PC-9 (cell line): Measurements from ENCODE around the gene TMEM9. TPM values are rescaled to one million over a fixed set of nuclear protein-coding genes. Genes with fewer than 3 reads are reported as not detected.

Experiments
- BruUV-seq: library from RNA; stranded (reverse); fragments of 400-500 nt; replicated peaks from 2 replicates; lab custom pipeline; 2021; lab: Mats Ljungman, UMichigan
- CTCF ChIA-PET: fragments of 300-600 bp; sonication (Branson Sonifier 250); formaldehyde crosslinking; loops from one replicate; lab custom pipeline; 2022; ENCODE audit warnings: antibody characterized with exemption; lab: Charles Lee
- POLR2A ChIA-PET: fragments of 300-600 bp; sonication (Branson Sonifier 250); formaldehyde crosslinking; loops from one replicate; lab custom pipeline; 2022; ENCODE audit warnings: antibody characterized with exemption; ENCODE audit not compliant: unreplicated experiment; lab: Charles Lee
- DNase-seq, 2 experiments: peaks; one replicate each; pipeline versions ENCODE4 v3.0.0 to v3.0.0-alpha.2; 2015 to 2022; ENCODE audit warnings: mixed read lengths in 1 of 2
- H2AFZ ChIP-seq: fragments of 200-600 bp; sonication (generic); 2 replicates; pipeline ENCODE4 v1.8.1; 2017; ENCODE audit warnings: antibody characterized with exemption
- H3F3A ChIP-seq: fragments of 200-600 bp; sonication (generic); 2 replicates; pipeline ENCODE4 v1.8.1; 2017; ENCODE audit warnings: antibody characterized with exemption, mild to moderate bottlenecking, low read depth; ENCODE audit not compliant: insufficient read depth
- H3K27ac ChIP-seq: fragments of 200-600 bp; sonication (generic); 2 replicates; pipeline ENCODE4 v1.6.1; 2016; ENCODE audit warnings: mixed run types
- H3K27me3 ChIP-seq: fragments of 200-600 bp; sonication (generic); 2 replicates; pipeline ENCODE4 v1.6.1; 2016; ENCODE audit warnings: low read depth, mixed run types; ENCODE audit not compliant: insufficient read depth
- H3K36me3 ChIP-seq: fragments of 200-600 bp; sonication (generic); 2 replicates; pipeline ENCODE4 v1.6.1; 2016; ENCODE audit warnings: low read depth, mixed run types
- H3K4me1 ChIP-seq: fragments of 200-600 bp; sonication (generic); replicated peaks from 2 replicates; pipeline ENCODE4 v1.6.1; 2016; ENCODE audit warnings: mixed run types; ENCODE audit not compliant: insufficient read depth
- H3K4me2 ChIP-seq: fragments of 200-600 bp; sonication (generic); 2 replicates; pipeline ENCODE4 v1.6.1; 2017; ENCODE audit warnings: mixed run types
- H3K4me3 ChIP-seq: fragments of 200-600 bp; sonication (generic); 2 replicates; pipeline ENCODE4 v1.6.1; 2016; ENCODE audit warnings: mixed run types
- H3K79me2 ChIP-seq: fragments of 200-600 bp; sonication (generic); 2 replicates; pipeline ENCODE4 v1.6.1; 2017; ENCODE audit warnings: low read depth, mixed run types
- H3K9me2 ChIP-seq: fragments of 200-600 bp; sonication (generic); 2 replicates; pipeline ENCODE4 v1.8.1; 2017; ENCODE audit warnings: mild to moderate bottlenecking; ENCODE audit not compliant: insufficient read depth
- H3K9me3 ChIP-seq: fragments of 200-600 bp; sonication (generic); 2 replicates; pipeline ENCODE4 v1.8.1; 2016; ENCODE audit warnings: low read depth; ENCODE audit not compliant: insufficient read depth
- H4K20me1 ChIP-seq: fragments of 200-600 bp; sonication (generic); 2 replicates; pipeline ENCODE4 v1.8.1; 2017; ENCODE audit not compliant: insufficient read depth
- CTCF ChIP-seq: fragments of 200-600 bp; sonication (generic); conservative IDR thresholded peaks from 2 replicates; pipeline ENCODE4 v1.6.1; 2017; ENCODE audit warnings: mixed run types, antibody characterized with exemption, mild to moderate bottlenecking, moderate library complexity
- EZH2 ChIP-seq: fragments of 200-600 bp; sonication (generic); IDR thresholded peaks from 2 replicates; pipeline ENCODE4 v1.8.0; 2017; ENCODE audit warnings: antibody characterized with exemption, low read depth
- intact Hi-C: fragments of 100-400 bp; cut with micrococcal nuclease; formaldehyde crosslinking; loops from one replicate; pipeline ENCODE4 v1.10.0; 2022; ENCODE audit not compliant: unreplicated experiment
- total RNA-seq: library from RNA; stranded (reverse); gene quantifications from 2 replicates; pipeline ENCODE4 v1.2.3, GENCODE V29; 2021

The TMEM9 gene
- total RNA-seq, 1 experiment from 2014 or later: 94.3 TPM

DNA sequence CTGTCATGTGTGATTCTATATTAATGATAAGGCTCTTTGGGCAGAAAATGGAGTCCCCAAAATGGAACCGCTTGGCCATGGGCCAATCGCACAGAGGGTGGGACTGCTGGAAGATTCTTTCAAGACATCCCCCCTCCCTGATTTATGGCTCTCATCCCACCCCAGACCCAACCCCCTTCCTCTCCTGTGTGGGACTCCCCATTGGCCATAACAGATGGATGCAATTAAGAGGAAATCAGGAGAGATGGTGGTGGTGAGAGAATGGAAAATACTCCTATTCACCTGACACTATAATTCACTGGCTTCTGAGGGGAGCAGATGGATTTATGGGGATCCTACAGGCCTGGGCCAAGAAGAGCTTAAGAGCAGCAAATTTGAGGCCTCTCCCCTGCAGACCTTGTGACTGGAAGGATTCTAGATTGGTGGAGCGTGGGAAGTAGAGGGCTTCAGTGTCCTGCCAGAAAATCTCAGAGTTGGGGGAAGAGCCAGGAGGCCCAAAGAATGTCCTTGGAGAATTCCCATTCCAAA is 38.1 kb upstream of the TMEM9 start:
- Histone ChIP-seq H3K4me1 (peaks cover 21% of the 10 kb centered on the region), H3K27ac (no peak overlapping the region), H3F3A (no peaks in the 10 kb centered on the region), H3K9me2 (no peaks in the 10 kb centered on the region), H3K4me3 (no peak overlapping the region), H3K27me3 (no peaks in the 10 kb centered on the region), H2AFZ (no peak overlapping the region), H3K4me2 (peak overlapping the region; percentile 51), H3K36me3 (no peaks in the 10 kb centered on the region), H3K9me3 (no peaks in the 10 kb centered on the region), H3K79me2 (no peaks in the 10 kb centered on the region), H4K20me1 (no peaks in the 10 kb centered on the region)
- no peak for DNase-seq
- intact Hi-C loops: no loop called here
- POLR2A ChIA-PET: no interaction called here
- CTCF ChIA-PET: interaction anchor here (0.6 kb wide), 1 partner anchor 79 kb away, joined by 4 read pairs; no protein-coding TSS in a partner anchor
- TF ChIP-seq CTCF (no peak), EZH2 (no peak)
- BruUV-seq: no TSS peak

GRCh38 chr1:201191653-201192260 is 37.5 kb upstream of the TMEM9 start:
- BruUV-seq: no TSS peak
- no peaks in the 10 kb centered on the region for H3F3A ChIP-seq
- no peaks in the 10 kb centered on the region for H3K9me2 ChIP-seq
- no peak overlapping the region for H3K4me3 ChIP-seq
- ChIA-PET CTCF (interaction anchor here (0.6 kb wide), 1 partner anchor 78 kb away, joined by 4 read pairs; no protein-coding TSS in a partner anchor), POLR2A (interaction anchor here (0.6 kb wide), 1 partner anchor 38 kb away, joined by 3 read pairs; no protein-coding TSS in a partner anchor)
- no peaks in the 10 kb centered on the region for H3K36me3 ChIP-seq
- peak; percentile 27 to 52 for DNase-seq
- peaks cover 21% of the 10 kb centered on the region for H3K4me1 ChIP-seq
- no peaks in the 10 kb centered on the region for H4K20me1 ChIP-seq
- TF ChIP-seq EZH2 (no peak), CTCF (no peak)
- H3K9me3 ChIP-seq: no peaks in the 10 kb centered on the region
- H3K27me3 ChIP-seq: no peaks in the 10 kb centered on the region
- H3K27ac ChIP-seq: no peak overlapping the region
- H3K79me2 ChIP-seq: no peaks in the 10 kb centered on the region
- H3K4me2 ChIP-seq: peak overlapping the region; percentile 59
- intact Hi-C loops: loop anchor here (1.0 kb wide), 1 partner anchor 20 kb away; no protein-coding TSS in a partner anchor
- no peak overlapping the region for H2AFZ ChIP-seq

- intact Hi-C loops: loop anchor here (1.0 kb wide), 1 partner anchor 19 kb away; no protein-coding TSS in a partner anchor
- H3K36me3 ChIP-seq: no peaks in the 10 kb centered on the region
Observed at GRCh38 chr1:201190624-201191051, 36.4 kb upstream of the TMEM9 start, which contains the start of gene IGFN1. TSS of gene IGFN1 (plus strand) at chr1:201190824. CDS start at chr1:201193294, 2,470 bp downstream.

More at GRCh38 chr1:201190624-201191051, 36.4 kb upstream of the TMEM9 start, which contains the start of gene IGFN1:
- no peaks in the 10 kb centered on the region for H4K20me1 ChIP-seq
- H3K4me1 ChIP-seq: peaks cover 21% of the 10 kb centered on the region
- TF ChIP-seq EZH2 (no peak), CTCF (no peak)
- H3F3A ChIP-seq: no peaks in the 10 kb centered on the region
- no peaks in the 10 kb centered on the region for H3K9me2 ChIP-seq
- POLR2A ChIA-PET: no interaction called here
- H3K4me2 ChIP-seq: peak within 1 kb of the TSS; percentile 59
- peak in 1 of 2 experiments; percentile 65 for DNase-seq
- CTCF ChIA-PET: no interaction called here
- H3K9me3 ChIP-seq: no peaks in the 10 kb centered on the region
- no peaks in the 10 kb centered on the region for H3K79me2 ChIP-seq
- no peak within 1 kb of the TSS for H3K4me3 ChIP-seq
- no peak within 1 kb of the TSS for H2AFZ ChIP-seq
- no peak within 1 kb of the TSS for H3K27ac ChIP-seq
- no TSS peak for BruUV-seq
- no peaks in the 10 kb centered on the region for H3K27me3 ChIP-seq
